Suprapubic skin (tissue), 4 donors: ENCODE data around the gene NNT. TPM values are rescaled to one million over a fixed set of nuclear protein-coding genes. Genes with fewer than 3 reads are reported as not detected.

Experiments
- DNase-seq, 2 donors: peaks; one replicate each; pipeline ENCODE4 v3.0.0-alpha.2; 2019; ENCODE audit warnings: low spot score in 2 of 2
- H3K27ac ChIP-seq: fragments of 200-600 bp; sonication (generic); one replicate; pipeline ENCODE4 v1.5.1; 2019
- H3K27me3 ChIP-seq: fragments of 200-600 bp; sonication (generic); one replicate; pipeline ENCODE4 v1.5.1; 2019
- H3K36me3 ChIP-seq: fragments of 200-600 bp; sonication (generic); one replicate; pipeline ENCODE4 v1.5.1; 2019
- H3K4me1 ChIP-seq: fragments of 200-600 bp; sonication (generic); one replicate; pipeline ENCODE4 v1.5.1; 2019
- H3K4me3 ChIP-seq: fragments of 200-600 bp; sonication (generic); one replicate; pipeline ENCODE4 v1.5.1; 2019; ENCODE audit warnings: mild to moderate bottlenecking
- H3K9me3 ChIP-seq: fragments of 200-600 bp; sonication (generic); one replicate; pipeline ENCODE4 v1.5.1; 2019
- EP300 ChIP-seq: sonication (generic); formaldehyde crosslinking; IDR thresholded peaks from one replicate; pipeline ENCODE4 v1.6.1; 2017; ENCODE audit warnings: antibody characterized with exemption
- POLR2A ChIP-seq, 2 donors: fragments of 450-650 bp; IDR thresholded peaks; one replicate each; pipeline ENCODE4 v1.6.1; 2017; ENCODE audit warnings: antibody characterized with exemption in 2 of 2, mild to moderate bottlenecking in 2 of 2, moderate library complexity in 2 of 2
- POLR2AphosphoS5 ChIP-seq, 3 donors: sonication (generic); formaldehyde crosslinking; IDR thresholded peaks; one replicate each; pipeline ENCODE4 v1.6.1; 2017; ENCODE audit warnings: antibody characterized with exemption in 3 of 3
- WGBS: methylation state at CpG from one replicate; pipeline ENCODE4 v1.1.5; 2018; 5-methylcytosine and 5-hydroxymethylcytosine counted together
- total RNA-seq, 4 donors: library from RNA; depleted of rRNA; stranded (reverse); fragments of >200 nt; gene quantifications; one replicate each; pipeline ENCODE4 v1.1.0, GENCODE V29; 2016
- TF ChIP-seq, protein P1 (sequence below), 2 donors: fragments of 200-600 bp in 1 of 2; fragments of 450-650 bp in 1 of 2; sonication (generic) in 1 of 2; IDR thresholded peaks; one replicate each; pipeline ENCODE4 v1.5.1; 2016 to 2019; ENCODE audit warnings: antibody characterized with exemption in 2 of 2, mild to moderate bottlenecking in 1 of 2, moderate library complexity in 1 of 2

NNT gene
- total RNA-seq, 4 donors from 2014 or later = 23.9 to 38.3 (median 32.7) TPM

GRCh38 chr5:43680286-43680685 lies 77.3 kb downstream of the NNT start:
- peaks cover 2% of the 10 kb centered on the region for H3K36me3 ChIP-seq
- no peak overlapping the region for H3K4me3 ChIP-seq
- WGBS = 49% methylated on average over 4 of the region's 4 CpGs
- no peaks in the 10 kb centered on the region for H3K4me1 ChIP-seq
- DNase-seq = no peak
- no peaks in the 10 kb centered on the region for H3K9me3 ChIP-seq
- H3K27me3 ChIP-seq = no peaks in the 10 kb centered on the region
- TF ChIP-seq, protein P1, sequence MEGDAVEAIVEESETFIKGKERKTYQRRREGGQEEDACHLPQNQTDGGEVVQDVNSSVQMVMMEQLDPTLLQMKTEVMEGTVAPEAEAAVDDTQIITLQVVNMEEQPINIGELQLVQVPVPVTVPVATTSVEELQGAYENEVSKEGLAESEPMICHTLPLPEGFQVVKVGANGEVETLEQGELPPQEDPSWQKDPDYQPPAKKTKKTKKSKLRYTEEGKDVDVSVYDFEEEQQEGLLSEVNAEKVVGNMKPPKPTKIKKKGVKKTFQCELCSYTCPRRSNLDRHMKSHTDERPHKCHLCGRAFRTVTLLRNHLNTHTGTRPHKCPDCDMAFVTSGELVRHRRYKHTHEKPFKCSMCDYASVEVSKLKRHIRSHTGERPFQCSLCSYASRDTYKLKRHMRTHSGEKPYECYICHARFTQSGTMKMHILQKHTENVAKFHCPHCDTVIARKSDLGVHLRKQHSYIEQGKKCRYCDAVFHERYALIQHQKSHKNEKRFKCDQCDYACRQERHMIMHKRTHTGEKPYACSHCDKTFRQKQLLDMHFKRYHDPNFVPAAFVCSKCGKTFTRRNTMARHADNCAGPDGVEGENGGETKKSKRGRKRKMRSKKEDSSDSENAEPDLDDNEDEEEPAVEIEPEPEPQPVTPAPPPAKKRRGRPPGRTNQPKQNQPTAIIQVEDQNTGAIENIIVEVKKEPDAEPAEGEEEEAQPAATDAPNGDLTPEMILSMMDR (IDR thresholded peaks at IDR 0.05) = no peak
- TF ChIP-seq POLR2A (IDR thresholded peaks at IDR 0.05) (no peak), EP300 (no peak), POLR2AphosphoS5 (IDR thresholded peaks at IDR 0.05) (no peak)
- no peak overlapping the region for H3K27ac ChIP-seq

DNA sequence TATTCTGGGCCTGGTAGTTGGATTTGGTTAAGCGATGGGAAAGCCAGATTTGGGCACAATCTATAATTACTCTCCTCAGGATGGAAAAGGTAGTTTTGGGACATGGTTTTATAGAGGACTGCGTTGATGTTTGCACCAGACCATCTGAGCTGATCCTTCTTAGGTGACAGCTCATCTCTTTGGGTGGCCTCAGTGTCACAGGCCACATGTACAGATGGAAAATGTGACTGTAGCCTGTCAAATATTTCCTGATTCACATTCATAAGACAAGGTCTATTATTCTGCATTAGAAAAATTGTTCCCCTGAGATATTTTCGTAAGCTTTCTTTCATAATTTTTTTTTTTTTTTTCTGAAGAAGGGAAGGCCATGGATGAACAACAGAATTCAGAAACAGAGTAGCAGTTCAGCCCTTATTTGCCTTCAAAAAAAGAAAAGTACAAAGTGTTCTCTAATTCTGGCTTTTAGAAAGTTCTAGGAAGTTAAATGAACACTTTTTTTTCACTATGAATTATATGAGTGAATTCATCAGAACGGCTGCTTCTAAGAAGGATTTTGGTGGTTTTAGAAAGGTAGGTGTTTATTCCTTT lies 81.0 kb downstream of the NNT start:
- Histone ChIP-seq H3K4me1 (no peaks in the 10 kb centered on the region), H3K36me3 (peaks cover 2% of the 10 kb centered on the region), H3K27ac (peak overlapping the region; percentile 77), H3K9me3 (no peaks in the 10 kb centered on the region), H3K27me3 (no peaks in the 10 kb centered on the region), H3K4me3 (no peak overlapping the region)
- 78% methylated on average over 4 of the region's 4 CpGs for WGBS
- no peak for DNase-seq
- TF ChIP-seq POLR2A (IDR thresholded peaks at IDR 0.05) = no peak
- TF ChIP-seq EP300 = no peak
- TF ChIP-seq, protein P1 (IDR thresholded peaks at IDR 0.05) = no peak
- TF ChIP-seq POLR2AphosphoS5 (IDR thresholded peaks at IDR 0.05) = peak in 1 of 3 donors; percentile 64

DNA sequence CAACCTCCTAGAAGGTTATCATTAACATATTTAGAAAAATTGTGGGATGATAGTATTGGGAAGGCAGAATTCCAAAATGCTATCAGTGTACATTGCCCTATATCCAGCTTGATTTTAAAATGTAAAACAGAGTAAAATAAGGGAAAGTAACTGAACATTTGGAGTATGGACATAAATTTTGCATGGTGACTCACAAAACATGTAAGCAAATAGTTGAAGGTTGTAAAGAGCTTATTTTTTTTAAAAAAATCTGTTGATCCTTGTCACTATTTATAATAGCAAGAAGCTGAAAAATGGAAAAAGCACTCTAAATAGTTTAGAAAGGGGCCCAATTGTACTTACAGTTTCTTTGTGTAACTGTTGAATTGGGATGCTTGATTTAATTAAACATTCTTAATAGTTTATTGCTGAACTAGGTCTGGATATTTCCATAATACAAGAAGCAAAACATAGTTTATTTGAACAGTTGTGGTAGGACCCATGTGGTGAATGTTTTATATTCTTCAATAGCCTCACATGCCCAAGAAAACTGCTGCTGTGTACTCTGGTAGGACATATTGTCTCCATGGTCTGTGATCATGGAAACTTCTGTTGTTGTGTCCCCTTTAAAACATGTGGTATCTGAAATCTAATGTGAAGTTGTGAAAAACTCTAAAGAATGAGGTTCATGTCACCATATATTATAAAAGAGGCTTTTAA lies 82.4 kb downstream of the NNT start:
- no peaks in the 10 kb centered on the region for H3K4me1 ChIP-seq
- no peak for TF ChIP-seq POLR2A (IDR thresholded peaks at IDR 0.05)
- no peak for TF ChIP-seq EP300
- peaks cover 2% of the 10 kb centered on the region for H3K36me3 ChIP-seq
- H3K27me3 ChIP-seq = no peaks in the 10 kb centered on the region
- peak overlapping the region; percentile 77 for H3K27ac ChIP-seq
- DNase-seq = no peak
- H3K9me3 ChIP-seq = no peaks in the 10 kb centered on the region
- no peak overlapping the region for H3K4me3 ChIP-seq

GRCh38 chr5:43687275-43687674 lies 84.3 kb downstream of the NNT start:
- Histone ChIP-seq H3K27ac (no peak overlapping the region), H3K9me3 (no peaks in the 10 kb centered on the region), H3K4me3 (no peak overlapping the region), H3K36me3 (no peaks in the 10 kb centered on the region), H3K27me3 (no peaks in the 10 kb centered on the region), H3K4me1 (no peaks in the 10 kb centered on the region)
- no peak for TF ChIP-seq POLR2A (IDR thresholded peaks at IDR 0.05)
- TF ChIP-seq POLR2AphosphoS5 (IDR thresholded peaks at IDR 0.05) = no peak
- TF ChIP-seq, protein P1 (IDR thresholded peaks at IDR 0.05) = no peak
- no peak for TF ChIP-seq EP300
- DNase-seq = no peak
- 80% methylated on average over 3 of the region's 3 CpGs for WGBS

GRCh38 chr5:43691275-43691674 lies 88.3 kb downstream of the NNT start:
- H3K4me1 ChIP-seq = no peaks in the 10 kb centered on the region
- 91% methylated on average over 4 of the region's 4 CpGs for WGBS
- peaks cover 6% of the 10 kb centered on the region for H3K36me3 ChIP-seq

More at GRCh38 chr5:43691275-43691674, 88.3 kb downstream of the NNT start:
- Histone ChIP-seq H3K27ac (no peak overlapping the region), H3K9me3 (no peaks in the 10 kb centered on the region), H3K4me3 (no peak overlapping the region), H3K27me3 (no peaks in the 10 kb centered on the region)
- TF ChIP-seq POLR2A (IDR thresholded peaks at IDR 0.05) = no peak
- TF ChIP-seq, protein P1 (IDR thresholded peaks at IDR 0.05) = no peak
- no peak for TF ChIP-seq EP300
- no peak for TF ChIP-seq POLR2AphosphoS5 (IDR thresholded peaks at IDR 0.05)
- no peak for DNase-seq
